Hematopoietic multipotent progenitor cell treated with erythropoietin and hydrocortisone succinate and interleukin-3 and kit ligand, for 4 days (in vitro differentiated cells): ENCODE measurements around the gene RSPH1.

ENCODE experiments used
- DNase-seq: peaks from one replicate; pipeline ENCODE4 v3.0.0-alpha.2; 2015

Gene RSPH1

DNA sequence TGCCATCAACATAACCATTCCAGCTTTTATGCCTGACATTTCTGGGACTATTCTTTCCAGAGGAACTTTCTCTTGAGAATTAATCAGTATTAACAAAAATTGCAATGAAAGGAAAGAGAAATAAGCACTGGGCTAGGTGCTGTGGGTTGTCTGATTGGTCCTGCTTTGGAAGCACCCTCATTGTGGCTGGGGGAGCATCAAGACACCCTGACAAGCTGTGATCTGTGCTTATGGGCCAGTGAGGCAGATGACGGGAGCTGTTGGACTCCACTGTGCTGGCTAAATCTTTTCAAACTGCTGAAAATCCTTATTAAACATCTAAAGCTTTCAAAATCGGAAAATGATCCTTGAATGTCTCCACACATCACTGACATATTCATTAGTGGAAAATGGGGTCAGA is 72.3 kb downstream of the RSPH1 start:
- no peak for DNase-seq

DNA sequence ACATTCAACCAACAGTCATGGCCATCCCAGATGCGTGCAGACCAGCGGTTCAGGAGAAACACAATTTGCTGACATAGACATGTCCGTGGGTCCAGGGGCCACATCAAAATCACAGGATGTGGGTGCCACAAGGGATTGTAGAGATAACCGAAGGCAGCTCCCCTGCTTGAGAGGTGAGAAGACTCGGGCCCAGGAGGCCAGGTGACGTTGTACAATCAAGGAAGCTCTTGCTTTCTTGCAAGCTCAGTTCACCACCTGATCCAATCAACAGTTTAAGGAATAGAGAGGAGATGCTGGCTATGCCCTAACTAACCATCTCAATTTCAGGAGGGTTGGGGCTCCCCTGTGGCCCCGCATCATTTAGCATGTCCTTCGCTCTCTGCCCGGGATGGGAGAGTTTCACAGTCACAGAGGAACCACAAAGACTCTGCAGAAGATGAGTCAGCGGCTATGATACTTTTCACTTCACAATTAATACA is 72.8 kb downstream of the RSPH1 start:
- peak; percentile 35 for DNase-seq
